HCT116 (cell line): ENCODE measurements around the gene PICALM. TPM values are rescaled to one million over a fixed set of nuclear protein-coding genes. Genes with fewer than 3 reads are reported as not detected.
"Not testable (repeated sequence)": the region's sequence is repeated elsewhere in the genome, so short reads cannot be mapped to it uniquely, and the experiment has no call there.

Source experiments
- ATAC-seq: fragments of 200-7000 bp; cut with Tn5 transposase; 2 replicates; pipeline ENCODE4 v1.9.1; 2020; ENCODE audit warnings: mild to moderate bottlenecking, moderate library complexity
- BruUV-seq: library from RNA; stranded (reverse); fragments of 400-500 nt; replicated peaks from 2 replicates; lab custom pipeline; 2021; lab: Mats Ljungman, UMichigan
- CTCF ChIA-PET: fragments of 300-600 bp; sonication (Branson Sonifier 250); formaldehyde crosslinking; loops from one replicate; lab custom pipeline; 2021; ENCODE audit warnings: antibody characterized with exemption; lab: Charles Lee
- POLR2A ChIA-PET: fragments of 300-600, 350-600 bp; sonication (Branson Sonifier 250); formaldehyde crosslinking; loops from one replicate; lab custom pipeline; 2021; ENCODE audit warnings: antibody characterized with exemption; lab: Charles Lee
- RAD21 ChIA-PET, 2 experiments: fragments of 300-600 bp; sonication (Branson Sonifier 250); formaldehyde crosslinking; loops; one replicate each; lab custom pipeline; 2023; ENCODE audit warnings: low total read pairs in 2 of 2; ENCODE audit not compliant: uncharacterized antibody in 2 of 2, unreplicated experiment in 2 of 2, low non-redundant PET in 1 of 2; lab: Charles Lee
- DNase-seq: peaks from one replicate; pipeline ENCODE4 v3.0.0-alpha.2; 2010; ENCODE audit warnings: low read depth, low spot score
- H2AFZ ChIP-seq: fragments of 200-600 bp; shearing (Covaris generic), sonication (generic); 2 replicates; pipeline ENCODE4 v1.6.1; 2017; ENCODE audit warnings: low read depth, mixed run types, mixed read lengths, antibody characterized with exemption, low read length; ENCODE audit not compliant: poor library complexity, severe bottlenecking
- H3K27ac ChIP-seq: 2 replicates; pipeline ENCODE4 v1.5.1; 2012; ENCODE audit warnings: low read depth, low read length
- H3K27me3 ChIP-seq: fragments of 200-600 bp; sonication (generic); 2 replicates; pipeline ENCODE4 v1.6.1; 2016; ENCODE audit warnings: mixed run types, low read length, mixed read lengths; ENCODE audit not compliant: insufficient read depth
- H3K36me3 ChIP-seq, 2 experiments: fragments of 200-500 bp in 1 of 2; fragments of 200-600 bp in 1 of 2; sonication (Bioruptor generic) in 1 of 2; sonication (generic) in 1 of 2; 2 replicates each; pipeline versions ENCODE4 v1.5.1 to v1.6.1; 2014 to 2016; ENCODE audit warnings: low read length in 2 of 2, inconsistent platforms in 1 of 2, mixed read lengths in 1 of 2, mixed run types in 1 of 2; ENCODE audit not compliant: insufficient read depth in 2 of 2, control insufficient read depth in 1 of 2
- H3K4me1 ChIP-seq, 2 experiments: fragments of 200-600 bp in 1 of 2; sonication (generic) in 1 of 2; 2 replicates each; pipeline versions ENCODE4 v1.5.1 to v1.6.1; 2012 to 2017; ENCODE audit warnings: low read length in 2 of 2, inconsistent platforms in 1 of 2, mild to moderate bottlenecking in 1 of 2, mixed read lengths in 1 of 2, mixed run types in 1 of 2, moderate library complexity in 1 of 2; ENCODE audit not compliant: insufficient read depth in 2 of 2, control insufficient read depth in 1 of 2
- H3K4me2 ChIP-seq: fragments of 200-600 bp; sonication (generic); 2 replicates; pipeline ENCODE4 v1.6.1; 2017; ENCODE audit warnings: mixed run types, low read length, mixed read lengths
- H3K4me3 ChIP-seq, 2 experiments: fragments of 200-600 bp in 1 of 2; sonication (generic) in 1 of 2; replicated peaks in 1 of 2; 2 replicates each; pipeline ENCODE4 v1.5.1; 2011 to 2016; ENCODE audit warnings: low read length in 2 of 2, control low read depth in 1 of 2, low read depth in 1 of 2, mild to moderate bottlenecking in 1 of 2, mixed read lengths in 1 of 2, mixed run types in 1 of 2
- H3K79me2 ChIP-seq: fragments of 200-600 bp; sonication (generic); 2 replicates; pipeline ENCODE4 v1.6.1; 2017; ENCODE audit warnings: mild to moderate bottlenecking, mixed run types, low read length, moderate library complexity, mixed read lengths; ENCODE audit not compliant: insufficient read depth
- H3K9ac ChIP-seq: fragments of 200-600 bp; sonication (generic); 2 replicates; pipeline ENCODE4 v1.6.1; 2016; ENCODE audit warnings: low read length, mixed read lengths
- H3K9me2 ChIP-seq: fragments of 200-600 bp; sonication (generic), shearing (Covaris generic); 2 replicates; pipeline ENCODE4 v1.6.1; 2017; ENCODE audit warnings: mixed run types, mild to moderate bottlenecking, moderate library complexity; ENCODE audit not compliant: insufficient read depth
- H3K9me3 ChIP-seq, 2 experiments: fragments of 200-500 bp in 1 of 2; fragments of 200-600 bp in 1 of 2; sonication (Bioruptor generic) in 1 of 2; sonication (generic) in 1 of 2; 2 replicates each; pipeline ENCODE4 v1.6.1; 2014 to 2017; ENCODE audit warnings: low read length in 2 of 2, mixed read lengths in 2 of 2, inconsistent platforms in 1 of 2, low read depth in 1 of 2, mild to moderate bottlenecking in 1 of 2, mixed run types in 1 of 2, moderate library complexity in 1 of 2; ENCODE audit not compliant: control insufficient read depth in 1 of 2, insufficient read depth in 1 of 2
- H4K20me1 ChIP-seq: fragments of 200-600 bp; sonication (generic), shearing (Covaris generic); 2 replicates; pipeline ENCODE4 v1.6.1; 2017; ENCODE audit warnings: mixed run types, mild to moderate bottlenecking, moderate library complexity; ENCODE audit not compliant: insufficient read depth
- CBX3 ChIP-seq: IDR thresholded peaks from 2 replicates; pipeline ENCODE4 v1.6.1; 2012; ENCODE audit warnings: low read depth
- CEBPB ChIP-seq: IDR thresholded peaks from 2 replicates; pipeline ENCODE4 v1.6.1; 2012; ENCODE audit warnings: low read depth
- ELF1 ChIP-seq: IDR thresholded peaks from 2 replicates; pipeline ENCODE4 v1.6.1; 2012; ENCODE audit warnings: low read depth, borderline replicate concordance
- EZH2 ChIP-seq: fragments of 200-600 bp; sonication (generic); IDR thresholded peaks from 2 replicates; pipeline ENCODE4 v1.6.1; 2017; ENCODE audit warnings: antibody characterized with exemption, mixed run types
- EZH2phosphoT487 ChIP-seq: fragments of 200-600 bp; IDR thresholded peaks from 2 replicates; pipeline ENCODE4 v1.6.1; 2018; ENCODE audit warnings: antibody characterized with exemption, borderline replicate concordance
- JUND ChIP-seq: IDR thresholded peaks from 2 replicates; pipeline ENCODE4 v1.6.1; 2012
- POLR2A ChIP-seq: IDR thresholded peaks from 2 replicates; pipeline ENCODE4 v1.7.0; 2011; ENCODE audit warnings: borderline replicate concordance; ENCODE audit not compliant: insufficient read depth, insufficient read length; ENCODE audit errors: extremely low read depth
- POLR2AphosphoS5 ChIP-seq: IDR thresholded peaks from 2 replicates; pipeline ENCODE4 v1.6.1; 2011; ENCODE audit warnings: mild to moderate bottlenecking, low read depth, low read length, moderate library complexity
- SRF ChIP-seq: IDR thresholded peaks from 2 replicates; pipeline ENCODE4 v1.6.1; 2012; ENCODE audit warnings: low read depth
- TCF7L2 ChIP-seq: IDR thresholded peaks from 2 replicates; pipeline ENCODE4 v1.7.0; 2011; ENCODE audit warnings: borderline replicate concordance, inconsistent platforms; ENCODE audit not compliant: insufficient read depth, insufficient read length; ENCODE audit errors: extremely low read depth
- ZNF274 ChIP-seq: fragments of 200-500 bp; sonication (Bioruptor generic); IDR thresholded peaks from 2 replicates; pipeline ENCODE4 v1.6.1; 2014; ENCODE audit warnings: mild to moderate bottlenecking, low read depth, low read length, inconsistent platforms
- intact Hi-C: fragments of 100-400 bp; cut with micrococcal nuclease; formaldehyde crosslinking; loops from 2 replicates; pipeline ENCODE4 v1.10.0; 2022
- total RNA-seq: library from RNA; stranded (reverse); gene quantifications from one replicate; pipeline ENCODE4 v1.2.1, GENCODE V29; 2021; ENCODE audit not compliant: unreplicated experiment
- TF ChIP-seq, protein P1 (sequence below): IDR thresholded peaks from 2 replicates; pipeline ENCODE4 v1.6.1; 2012

PICALM gene
- total RNA-seq, 1 experiment from 2014 or later, result 90.6 TPM

DNA sequence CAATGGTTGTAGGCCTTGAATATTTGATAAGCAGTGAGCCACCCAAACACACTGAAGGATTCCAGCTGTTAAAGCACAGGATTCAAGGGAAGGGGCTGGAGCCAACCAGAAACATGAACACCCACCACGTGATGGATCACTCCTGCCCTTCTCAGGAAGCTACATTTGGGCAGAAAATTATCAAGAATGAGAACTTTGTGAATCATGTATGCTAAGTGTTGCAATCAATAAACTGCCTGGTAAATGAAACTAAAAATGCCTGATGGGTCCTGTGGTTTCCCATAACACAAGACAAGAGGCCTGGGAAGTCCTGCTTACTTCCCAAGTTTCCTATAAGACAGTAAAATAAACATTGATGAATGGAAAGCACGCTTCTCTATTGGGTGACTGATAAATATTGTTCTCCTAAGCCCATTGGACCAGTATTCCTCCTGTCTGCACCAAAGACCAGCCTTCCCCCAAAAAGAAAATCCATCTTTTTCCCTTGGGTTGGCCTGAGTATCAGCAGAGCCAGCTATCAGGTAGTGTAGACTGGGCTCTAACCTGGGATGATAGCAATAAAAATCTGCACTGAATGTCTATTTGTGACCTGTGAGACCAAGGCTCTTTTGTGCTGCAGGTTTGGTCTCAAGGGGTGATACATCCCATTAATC lies 115.3 kb downstream of the PICALM start:
- DNase-seq (no peak), ATAC-seq (no peak)
- no peaks in the 10 kb centered on the region for H4K20me1 ChIP-seq
- no peaks in the 10 kb centered on the region for H3K9me3 ChIP-seq
- H2AFZ ChIP-seq, result no peak overlapping the region
- H3K9ac ChIP-seq, result no peak overlapping the region
- H3K36me3 ChIP-seq, result no peaks in the 10 kb centered on the region; a peak in 1 of 4 replicates
- ChIA-PET POLR2A (no interaction called here), RAD21 (no interaction called here), CTCF (no interaction called here)
- TF ChIP-seq POLR2AphosphoS5 (no peak), ELF1 (no peak), SRF (no peak), POLR2A (no peak), JUND (no peak), EZH2phosphoT487 (no peak), EZH2 (no peak), CBX3 (no peak), TCF7L2 (no peak), CEBPB (no peak), ZNF274 (no peak)
- TF ChIP-seq, protein P1, sequence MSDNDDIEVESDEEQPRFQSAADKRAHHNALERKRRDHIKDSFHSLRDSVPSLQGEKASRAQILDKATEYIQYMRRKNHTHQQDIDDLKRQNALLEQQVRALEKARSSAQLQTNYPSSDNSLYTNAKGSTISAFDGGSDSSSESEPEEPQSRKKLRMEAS, result no peak
- intact Hi-C loops, result no loop called here
- H3K27ac ChIP-seq, result no peak overlapping the region
- H3K4me2 ChIP-seq, result no peak overlapping the region
- H3K9me2 ChIP-seq, result no peaks in the 10 kb centered on the region
- peaks cover 0 to 16% of the 10 kb centered on the region in 2 experiments; a peak in 1 of 4 replicates for H3K4me1 ChIP-seq
- no peaks in the 10 kb centered on the region for H3K79me2 ChIP-seq
- H3K27me3 ChIP-seq, result no peaks in the 10 kb centered on the region
- H3K4me3 ChIP-seq, result no peak overlapping the region
- BruUV-seq, result no TSS peak

DNA sequence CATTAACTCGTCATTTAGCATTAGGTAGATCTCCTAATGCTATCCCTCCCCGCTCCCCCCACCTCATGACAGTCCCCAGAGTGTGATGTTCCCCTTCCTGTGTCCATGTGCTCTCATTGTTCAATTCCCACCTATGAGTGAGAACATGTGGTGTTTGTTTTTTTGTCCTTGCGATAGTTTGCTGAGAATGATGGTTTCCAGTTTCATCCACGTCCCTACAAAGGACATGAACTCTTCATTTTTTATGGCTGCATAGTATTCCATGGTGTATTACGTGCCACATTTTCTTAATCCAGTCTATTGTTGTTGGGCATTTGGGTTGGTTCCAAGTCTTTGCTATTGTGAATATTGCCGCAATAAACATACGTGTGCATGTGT lies 116.8 kb downstream of the PICALM start:
- H3K4me3 ChIP-seq, H4K20me1 ChIP-seq, POLR2A ChIA-PET, H2AFZ ChIP-seq, DNase-seq, H3K9me2 ChIP-seq, BruUV-seq, RAD21 ChIA-PET, H3K4me2 ChIP-seq, H3K9ac ChIP-seq, H3K27ac ChIP-seq, H3K27me3 ChIP-seq, H3K9me3 ChIP-seq, intact Hi-C loops, H3K79me2 ChIP-seq, H3K36me3 ChIP-seq, ATAC-seq: not testable (repeated sequence)
- CTCF ChIA-PET, result interaction anchor here (1.4 kb wide), 1 partner anchor 242 kb away, joined by 3 read pairs; no protein-coding TSS in a partner anchor
- H3K4me1 ChIP-seq, result peaks cover 0 to 24% of the 10 kb centered on the region in 2 experiments; a peak in 1 of 4 replicates
